HS-27A (cell line): ENCODE data around the gene SNX25.
"Not testable (repeated sequence)": the region's sequence is repeated elsewhere in the genome, so short reads cannot be mapped to it uniquely, and the experiment has no call there.

ENCODE experiments used
- DNase-seq: peaks from one replicate; pipeline ENCODE4 v3.0.0-alpha.2; 2012; ENCODE audit warnings: low read depth, missing footprints

Gene SNX25

DNA sequence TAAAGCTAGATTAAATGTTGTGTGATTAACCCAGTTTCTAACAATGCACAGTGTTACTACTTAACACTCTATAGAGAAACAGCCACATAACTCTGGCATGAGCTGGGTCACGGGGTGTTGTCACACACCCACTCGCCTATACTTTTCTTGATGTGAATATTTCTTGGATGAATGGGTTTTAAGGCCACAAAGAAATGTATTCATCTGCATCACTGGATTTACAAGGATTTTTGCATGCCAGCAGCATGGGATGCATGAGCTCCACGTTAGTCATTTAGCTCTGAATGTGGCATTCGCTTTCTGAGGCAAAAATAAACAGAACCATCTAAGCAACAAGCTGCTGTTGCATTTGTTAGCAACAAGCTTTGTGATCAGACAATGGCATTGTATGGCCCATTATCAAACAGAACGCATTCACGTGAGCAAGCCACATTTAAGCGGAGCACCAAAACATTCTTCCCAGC is 96.6 kb downstream of the SNX25 start:
- DNase-seq, result peak; percentile 63

DNA sequence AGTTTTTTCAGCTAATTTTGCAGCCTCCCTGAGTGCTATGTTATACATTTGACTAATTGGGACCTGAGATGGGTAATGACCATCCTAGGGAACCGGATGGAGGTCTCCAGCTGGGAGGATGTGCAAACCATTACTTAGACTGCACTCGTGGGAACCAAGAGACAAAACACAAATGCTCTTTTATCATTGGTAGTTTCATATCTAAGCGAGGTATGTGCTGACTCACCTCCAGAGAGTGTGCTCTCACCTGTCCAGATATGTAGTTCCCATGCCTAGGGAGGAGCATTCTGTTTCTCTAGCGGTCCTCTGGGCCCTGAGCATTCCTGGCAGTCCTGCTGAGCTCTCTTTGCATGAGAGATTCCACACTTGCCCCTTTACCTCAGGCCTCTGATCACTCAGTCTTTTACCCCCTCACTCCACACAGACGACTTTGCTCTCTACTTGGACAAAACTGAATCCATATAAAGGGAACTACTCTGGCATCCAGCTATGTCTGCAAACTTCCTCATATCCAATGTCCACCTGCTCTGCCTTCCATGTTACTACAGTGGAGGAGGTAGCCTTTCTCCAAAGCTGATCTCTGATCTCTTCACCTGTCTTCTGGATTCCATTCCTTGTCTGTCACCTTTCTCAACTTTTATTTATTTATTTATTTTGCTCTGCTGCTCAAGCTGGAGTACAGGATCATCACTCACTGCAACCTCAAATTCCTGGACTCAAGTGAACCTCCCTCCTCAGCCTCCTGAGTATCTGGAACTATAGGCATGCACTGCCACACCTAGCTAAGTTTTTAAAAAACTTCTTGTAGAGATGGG is 97.9 kb downstream of the SNX25 start:
- no peak for DNase-seq

DNA sequence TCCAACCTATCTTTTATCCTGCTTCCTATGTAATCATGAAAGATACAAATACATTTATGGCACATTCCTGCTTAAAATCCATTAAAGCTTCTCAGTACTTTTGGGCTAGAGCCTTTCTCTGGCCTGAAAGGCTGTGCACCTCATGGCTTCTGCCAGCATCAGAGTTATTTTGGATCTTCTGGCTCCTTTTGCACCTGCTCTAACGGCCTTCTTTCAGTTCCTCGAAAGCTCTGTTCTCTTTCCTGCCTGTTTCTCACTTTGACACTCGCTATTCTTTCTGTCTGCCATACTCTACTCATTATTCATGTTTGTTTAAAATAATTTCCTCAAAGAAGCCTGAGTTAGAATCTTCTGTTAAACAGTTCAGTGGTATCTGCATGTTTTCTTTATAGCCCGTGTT is 100.4 kb downstream of the SNX25 start:
- DNase-seq, result no peak

DNA sequence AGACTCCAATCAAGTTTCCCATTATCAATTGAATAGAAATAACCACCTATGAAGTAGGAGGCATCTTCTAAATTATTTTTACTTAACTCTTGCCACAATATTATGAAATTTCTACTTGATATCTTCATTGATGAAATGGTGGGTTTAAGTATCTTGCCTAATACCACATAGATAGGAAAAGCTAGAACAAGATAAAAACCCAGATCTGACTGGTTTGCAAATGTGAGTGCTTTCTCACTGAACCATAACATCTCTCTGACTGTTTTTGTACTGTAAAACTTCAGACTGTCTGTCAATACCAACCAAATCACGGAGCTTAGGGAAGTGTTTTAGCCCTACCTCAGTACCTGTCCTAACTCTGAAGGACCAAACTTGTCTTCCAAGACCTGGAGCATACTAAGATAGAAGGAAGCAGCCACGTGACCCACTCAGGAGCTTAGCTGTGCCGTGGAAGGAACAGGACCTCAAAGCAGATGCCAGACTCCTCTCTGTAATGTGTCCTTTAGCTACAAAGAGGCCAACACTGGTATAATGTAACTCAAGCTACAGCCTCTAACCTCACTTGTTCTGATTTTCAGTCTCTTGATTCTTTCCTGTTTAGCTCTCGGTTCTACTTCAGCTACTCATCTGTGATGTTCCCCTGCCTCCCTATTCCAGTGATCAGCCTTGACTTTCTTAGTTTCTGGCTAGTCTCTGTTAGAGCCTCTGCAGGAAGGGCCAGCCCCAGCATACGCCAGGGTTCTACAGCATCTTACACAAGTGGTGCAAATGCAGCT is 101.9 kb downstream of the SNX25 start:
- DNase-seq, result no peak

- DNase-seq, result no peak
These were observed 103.3 kb downstream of the SNX25 start for GRCh38 chr4:185312699-185313098.

DNA sequence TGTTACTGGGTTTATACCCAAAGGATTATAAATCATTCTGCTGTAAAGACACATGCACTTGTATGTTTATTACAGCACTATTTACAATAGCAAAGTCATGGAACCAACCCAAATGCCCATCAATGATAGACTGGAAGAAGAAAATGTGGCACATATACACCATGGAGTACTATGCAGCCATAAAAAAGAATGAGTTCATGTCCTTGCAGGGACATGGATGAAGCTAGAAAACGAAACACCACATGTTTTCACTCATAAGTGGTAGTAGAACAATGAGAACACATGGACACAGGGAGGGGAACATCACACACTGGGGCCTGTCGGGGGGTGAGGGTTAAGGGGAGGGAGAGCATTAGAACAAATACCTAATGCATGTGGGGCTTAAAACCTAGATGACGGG is 108.1 kb downstream of the SNX25 start:
- not testable (repeated sequence) for DNase-seq

DNA sequence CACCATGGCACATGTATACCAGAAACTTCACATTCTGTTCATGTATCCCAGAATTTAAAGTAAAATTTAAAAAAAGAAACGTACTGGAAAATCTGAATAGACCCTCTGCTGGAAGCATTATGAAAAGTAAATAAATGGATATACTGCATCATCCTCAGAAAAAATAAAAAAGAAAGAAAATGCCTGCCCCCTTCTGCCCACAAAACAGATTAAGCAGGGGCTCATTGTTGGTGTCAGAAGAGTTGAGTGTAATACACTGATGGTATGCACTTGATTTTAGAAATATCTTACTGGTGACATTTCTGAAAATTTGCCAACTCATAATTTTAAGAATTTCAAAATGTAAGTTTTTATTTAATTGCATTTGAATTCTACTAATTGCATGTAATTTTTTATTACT is 108.5 kb downstream of the SNX25 start:
- DNase-seq, result no peak

DNA sequence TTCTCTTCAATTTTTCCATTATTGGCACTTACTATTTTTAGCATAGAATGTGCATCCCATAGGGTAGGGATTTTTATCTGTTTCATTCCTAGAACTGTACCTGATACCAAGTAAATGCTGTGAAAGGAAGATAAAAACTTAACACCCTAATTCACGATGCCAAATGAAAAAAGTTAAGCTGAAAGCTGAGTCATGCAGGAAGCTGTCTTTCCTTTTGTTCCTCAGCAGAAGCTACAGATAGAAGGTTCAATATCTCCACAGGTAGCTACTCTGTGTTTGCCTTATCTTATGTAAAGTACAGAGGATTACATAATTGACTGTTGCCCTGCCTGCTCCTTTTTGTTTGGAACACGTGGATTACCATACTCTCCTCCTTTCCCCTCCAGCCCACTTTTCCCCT is 109.3 kb downstream of the SNX25 start:
- DNase-seq, result no peak

DNA sequence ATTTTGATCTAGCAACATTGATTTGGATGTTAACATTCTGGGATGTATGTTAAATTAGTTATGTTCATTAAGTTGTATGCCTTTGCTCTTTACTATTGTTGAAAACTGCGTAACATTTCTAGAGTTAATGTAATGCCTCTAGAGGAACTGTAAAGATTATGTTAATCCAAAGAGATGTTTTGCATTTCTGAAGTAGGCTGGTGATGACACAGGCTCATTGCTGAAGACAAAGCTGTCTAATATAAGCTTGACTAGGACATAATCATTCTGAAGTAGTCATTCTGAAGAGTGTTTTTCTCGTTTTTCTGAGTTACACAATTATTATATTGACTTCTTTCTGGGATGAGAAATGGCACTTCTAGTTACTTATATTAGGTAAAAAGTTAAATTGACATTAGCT is 113.4 kb downstream of the SNX25 start:
- no peak for DNase-seq

- DNase-seq, result no peak
These were observed 114.2 kb downstream of the SNX25 start for GRCh38 chr4:185323606-185324005.

DNA sequence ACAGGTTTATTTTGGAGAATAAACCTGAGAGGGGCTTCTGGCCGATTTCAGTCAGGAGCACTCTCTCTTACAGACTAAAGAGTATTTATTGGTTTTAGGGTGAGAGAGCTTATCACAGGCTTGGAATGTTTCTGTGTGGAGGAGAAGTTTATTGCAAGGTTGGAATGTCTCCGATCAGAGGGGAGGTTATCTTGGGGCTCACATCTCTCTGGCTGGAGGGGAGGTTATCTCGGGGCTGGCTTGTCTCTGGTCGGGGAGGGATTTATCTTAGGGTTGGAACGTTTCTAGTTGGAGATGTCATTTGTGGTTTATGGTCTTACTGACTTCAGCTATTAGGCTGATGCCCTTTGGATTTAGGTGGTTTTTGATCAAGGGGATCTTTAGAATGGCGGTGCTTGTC is 115.0 kb downstream of the SNX25 start:
- DNase-seq, result not testable (repeated sequence)

GRCh38 chr4:185325721-185326120 is 116.3 kb downstream of the SNX25 start:
- not testable (repeated sequence) for DNase-seq

- DNase-seq, result no peak
These were observed 119.2 kb downstream of the SNX25 start for GRCh38 chr4:185328586-185328985.

DNA sequence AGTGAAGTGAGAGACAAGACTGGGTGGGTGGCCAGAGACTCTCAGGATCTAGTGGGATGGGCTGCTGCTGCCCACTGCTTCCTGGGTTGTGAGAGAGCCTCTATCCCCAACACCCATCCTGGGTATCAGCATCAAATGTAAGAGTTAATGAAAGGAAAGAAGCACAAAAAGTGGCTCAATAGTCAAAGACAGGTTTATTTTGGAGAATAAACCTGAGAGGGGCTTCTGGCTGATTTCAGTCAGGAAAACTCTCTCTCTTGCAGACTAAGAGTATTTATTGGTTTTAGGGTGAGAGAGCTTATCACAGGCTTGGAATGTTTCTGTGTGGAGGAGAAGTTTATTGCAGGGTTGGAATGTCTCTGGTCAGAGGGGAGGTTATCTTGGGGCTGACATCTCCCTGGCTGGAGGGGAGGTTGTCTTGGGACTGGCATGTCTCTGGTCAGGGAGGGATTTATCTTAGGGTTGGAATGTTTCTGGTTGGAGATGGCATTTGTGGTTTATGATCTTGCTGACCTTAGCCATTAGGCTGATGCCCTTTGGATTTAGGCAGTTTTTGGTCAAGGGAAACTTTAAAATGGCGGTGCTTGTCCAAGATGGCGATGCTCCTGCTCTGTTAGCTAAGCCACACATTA is 120.6 kb downstream of the SNX25 start:
- not testable (repeated sequence) for DNase-seq

DNA sequence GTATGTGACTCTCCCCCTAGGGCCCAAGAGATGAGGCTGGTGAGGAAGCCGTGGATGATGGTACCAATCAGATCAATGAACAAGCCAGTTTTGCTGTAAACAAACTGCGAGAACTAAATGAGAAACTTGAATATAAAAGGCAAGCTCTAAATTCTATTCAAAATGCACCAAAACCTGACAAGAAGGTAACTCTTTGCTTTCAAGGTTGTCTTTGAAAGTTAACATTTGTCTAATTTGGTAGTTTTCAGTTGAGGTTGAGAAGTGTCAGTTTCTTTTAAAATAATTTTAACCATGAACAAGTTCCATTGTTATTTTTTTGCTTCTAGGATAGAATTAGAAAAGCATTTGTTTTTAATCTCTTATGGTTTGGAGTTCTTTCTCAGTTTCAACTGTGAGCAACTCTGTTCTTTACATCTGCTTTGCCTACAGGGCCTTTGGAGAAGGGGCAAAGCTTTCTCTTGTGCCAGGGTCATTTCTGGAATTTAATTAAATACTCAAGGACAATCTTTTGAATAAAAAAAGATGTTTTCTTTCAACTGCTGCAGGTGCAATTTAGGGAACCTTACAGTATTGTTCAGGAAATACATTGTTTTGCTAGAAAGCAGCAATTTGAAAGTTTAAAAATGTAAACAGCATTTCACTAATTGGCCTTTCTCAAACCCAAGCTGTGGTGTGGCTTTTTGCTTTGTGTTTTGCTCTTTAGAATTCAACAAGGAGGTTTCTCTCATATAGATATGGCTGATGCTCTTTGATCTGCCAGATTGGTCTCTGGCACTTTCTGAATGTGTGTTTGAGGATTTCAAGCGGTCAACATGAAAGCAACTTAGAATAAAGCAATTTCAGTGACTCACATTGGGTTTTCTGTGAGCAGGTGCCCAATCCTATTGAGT is 123.4 kb downstream of the SNX25 start:
- no peak for DNase-seq

- no peak for DNase-seq
These were observed 124.9 kb downstream of the SNX25 start for GRCh38 chr4:185334326-185334725.

DNA sequence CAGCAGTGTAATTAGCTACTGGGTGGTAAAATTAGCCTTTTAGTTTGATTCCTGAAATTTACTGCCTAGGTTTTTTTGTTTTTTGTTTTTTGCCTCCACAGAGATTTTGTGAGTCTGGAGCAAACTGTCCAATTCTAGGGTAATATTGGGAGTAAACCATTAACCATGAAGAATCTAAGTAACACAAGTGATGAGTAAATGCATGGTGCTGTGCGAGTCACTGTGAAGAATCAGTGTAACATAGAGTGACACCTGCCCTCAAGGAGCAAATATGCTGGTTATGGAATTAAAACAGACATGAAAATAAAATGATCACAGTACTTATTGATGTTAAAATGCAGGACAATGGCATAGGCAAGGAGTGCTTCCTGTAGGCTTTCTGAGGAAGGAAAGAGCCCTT is 126.2 kb downstream of the SNX25 start:
- no peak for DNase-seq

DNA sequence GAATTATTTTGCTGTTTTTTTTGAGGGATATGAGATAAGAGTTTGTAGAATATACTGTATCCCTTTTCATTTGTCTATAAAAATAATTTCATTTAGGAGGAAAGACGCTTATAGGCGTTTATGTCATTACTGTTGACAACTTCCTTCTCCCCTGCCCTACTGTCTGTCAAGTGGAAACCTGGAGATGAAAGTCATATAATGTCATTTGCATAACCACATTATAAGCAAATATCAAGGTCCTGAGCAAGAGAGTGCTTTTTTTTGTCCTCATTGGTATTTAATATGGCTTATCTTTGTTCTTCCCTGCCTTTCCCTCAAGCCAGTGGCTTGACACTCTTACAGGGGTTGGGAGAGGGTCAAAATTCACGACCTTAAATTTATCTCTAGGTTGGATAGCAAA is 130.5 kb downstream of the SNX25 start:
- no peak for DNase-seq

DNA sequence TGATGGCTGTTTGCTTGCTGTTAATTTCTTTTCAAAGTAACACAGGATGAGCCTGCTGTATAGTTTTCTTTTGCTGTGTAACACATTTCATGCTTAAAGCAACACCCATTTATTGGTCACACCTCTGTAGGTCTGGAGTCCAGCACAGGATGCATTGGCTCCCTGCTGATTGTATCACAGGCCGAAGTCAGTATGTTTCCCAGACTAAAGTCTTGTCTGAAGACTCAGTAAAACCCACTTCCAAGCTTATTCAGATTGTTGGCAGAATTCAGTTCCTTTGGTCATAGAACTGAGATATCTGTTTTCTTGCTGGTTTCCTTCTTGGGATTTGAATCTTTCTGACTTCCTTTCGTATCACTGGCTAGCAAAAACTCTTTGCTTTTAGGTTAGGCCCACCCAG is 132.0 kb downstream of the SNX25 start:
- no peak for DNase-seq

DNA sequence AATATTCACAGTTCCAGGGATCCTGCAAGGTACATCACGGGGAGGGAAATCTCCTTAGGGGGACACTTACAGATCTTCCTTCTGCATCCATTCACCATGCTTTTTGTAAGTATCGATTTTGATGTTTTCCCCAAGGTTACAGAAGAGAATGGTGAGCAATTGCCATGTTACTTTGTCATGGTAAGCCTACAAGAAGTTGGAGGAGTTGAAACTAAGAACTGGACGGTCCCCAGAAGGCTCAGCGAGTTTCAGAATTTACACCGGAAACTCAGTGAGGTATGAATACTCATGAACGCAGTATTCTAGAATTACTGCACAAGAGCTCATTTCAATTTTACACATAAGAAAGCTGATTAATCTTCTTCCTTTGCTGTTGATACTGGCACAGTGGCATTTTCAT is 132.4 kb downstream of the SNX25 start:
- no peak for DNase-seq

GRCh38 chr4:185343726-185344581 is 134.6 kb downstream of the SNX25 start:
- DNase-seq, result no peak
